K562 (cell line): ENCODE measurements around the gene HSD17B1. TPM values are rescaled to one million over a fixed set of nuclear protein-coding genes. Genes with fewer than 3 reads are reported as not detected.

ENCODE experiments used
- BCOR ChIP-seq: fragments of 450-650 bp; IDR thresholded peaks from 2 replicates; pipeline ENCODE4 v1.6.1; 2016
- CBFB ChIP-seq: sonication (generic); formaldehyde crosslinking; IDR thresholded peaks from 2 replicates; pipeline ENCODE4 v1.4.0; 2020; ENCODE audit warnings: mild to moderate bottlenecking, missing genetic modification reagents
- CEBPG ChIP-seq, 3 experiments: fragments of 200-800 bp in 1 of 3; sonication (Bioruptor generic) in 1 of 3; sonication (generic) in 1 of 3; formaldehyde crosslinking in 1 of 3; IDR thresholded peaks in 2 of 3; conservative IDR thresholded peaks in 1 of 3; 2 replicates each; pipeline versions ENCODE4 v1.6.1 to v1.8.0; 2016 to 2022; ENCODE audit warnings: missing compliant biosample characterization in 2 of 3, missing genetic modification characterization in 2 of 3, mild to moderate bottlenecking in 1 of 3, missing genetic modification reagents in 1 of 3
- HMGN3 ChIP-seq: IDR thresholded peaks from 2 replicates; pipeline ENCODE4 v1.6.1; 2011; ENCODE audit warnings: borderline replicate concordance, low read depth, mild to moderate bottlenecking, mixed read lengths, low read length; ENCODE audit not compliant: insufficient read length; ENCODE audit errors: extremely low read depth
- KDM5B ChIP-seq: fragments of 200-600 bp; sonication (generic); IDR thresholded peaks from 2 replicates; pipeline ENCODE4 v1.6.1; 2012; ENCODE audit warnings: low read depth, mild to moderate bottlenecking, moderate library complexity, low read length, control low read depth, inconsistent platforms; ENCODE audit not compliant: insufficient replicate concordance
- KHSRP ChIP-seq: fragments of 450-650 bp; IDR thresholded peaks from 2 replicates; pipeline ENCODE4 v1.6.1; 2017
- KLF1 ChIP-seq: fragments of 450-650 bp; IDR thresholded peaks from 2 replicates; pipeline ENCODE4 v1.6.1; 2016; ENCODE audit warnings: missing genetic modification characterization, missing compliant biosample characterization
- MAFK ChIP-seq: IDR thresholded peaks from 2 replicates; pipeline ENCODE4 v1.6.1; 2011; ENCODE audit warnings: low read length, improper control_type of control experiment
- MXI1 ChIP-seq: IDR thresholded peaks from 2 replicates; pipeline ENCODE4 v1.6.1; 2011; ENCODE audit warnings: low read depth, mild to moderate bottlenecking, improper control_type of control experiment, low read length
- NCOA2 ChIP-seq, 2 experiments: fragments of 450-650 bp; IDR thresholded peaks; 2 replicates each; pipeline ENCODE4 v1.6.1; 2018; ENCODE audit warnings: mild to moderate bottlenecking in 2 of 2, moderate library complexity in 1 of 2; ENCODE audit not compliant: partially characterized antibody in 2 of 2
- NFIC ChIP-seq: fragments of 450-650 bp; IDR thresholded peaks from 2 replicates; pipeline ENCODE4 v1.6.1; 2017; ENCODE audit warnings: mild to moderate bottlenecking, inconsistent platforms
- NONO ChIP-seq, 2 experiments: fragments of 200-400 bp in 1 of 2; fragments of 450-650 bp in 1 of 2; formaldehyde crosslinking in 1 of 2; IDR thresholded peaks; 2 replicates each; pipeline ENCODE4 v1.6.1; 2017; ENCODE audit warnings: low read depth in 2 of 2, mild to moderate bottlenecking in 2 of 2, moderate library complexity in 2 of 2, low read length in 1 of 2
- POLR2AphosphoS5 ChIP-seq: IDR thresholded peaks from 2 replicates; pipeline ENCODE4 v1.6.1; 2011; ENCODE audit warnings: mild to moderate bottlenecking, low read depth, low read length, moderate library complexity; ENCODE audit not compliant: control insufficient read depth, insufficient read depth
- PTTG1 ChIP-seq: fragments of 450-650 bp; IDR thresholded peaks from 2 replicates; pipeline ENCODE4 v1.6.1; 2016; ENCODE audit warnings: low read depth, mild to moderate bottlenecking, missing genetic modification characterization, missing compliant biosample characterization
- RBM14 ChIP-seq: fragments of 200-400 bp; formaldehyde crosslinking; IDR thresholded peaks from 2 replicates; pipeline ENCODE4 v1.6.1; 2018; ENCODE audit warnings: low read depth, mild to moderate bottlenecking, low read length, moderate library complexity, borderline replicate concordance; ENCODE audit not compliant: insufficient read depth
- RBM15 ChIP-seq: fragments of 200-400 bp; formaldehyde crosslinking; IDR thresholded peaks from 2 replicates; pipeline ENCODE4 v1.6.1; 2018; ENCODE audit warnings: mild to moderate bottlenecking, low read length, moderate library complexity; ENCODE audit not compliant: insufficient read depth
- RBM25 ChIP-seq: fragments of 200-400 bp; formaldehyde crosslinking; IDR thresholded peaks from 2 replicates; pipeline ENCODE4 v1.6.1; 2018; ENCODE audit warnings: low read length, low read depth, moderate library complexity; ENCODE audit not compliant: severe bottlenecking
- TAF1 ChIP-seq: IDR thresholded peaks from 2 replicates; pipeline ENCODE4 v1.6.1; 2011; ENCODE audit warnings: mild to moderate bottlenecking, low read length, moderate library complexity; ENCODE audit not compliant: insufficient read depth, control insufficient read depth, severe bottlenecking; ENCODE audit errors: extremely low read depth
- TCF7L2 ChIP-seq: fragments of 150-350 bp; IDR thresholded peaks from 2 replicates; pipeline ENCODE4 v1.6.1; 2016; ENCODE audit warnings: low read depth, mild to moderate bottlenecking, low read length, moderate library complexity
- TEAD2 ChIP-seq: fragments of 450-650 bp; IDR thresholded peaks from 2 replicates; pipeline ENCODE4 v1.6.1; 2016; ENCODE audit warnings: missing genetic modification characterization, control low read depth, missing compliant biosample characterization
- ZNF23 ChIP-seq: fragments of 250-450 bp; sonication (Bioruptor Pico); IDR thresholded peaks from 2 replicates; pipeline ENCODE4 v1.4.0; 2020; ENCODE audit warnings: mild to moderate bottlenecking
- ZNF232 ChIP-seq: sonication (generic); formaldehyde crosslinking; IDR thresholded peaks from 2 replicates; pipeline ENCODE4 v1.8.0; 2022; ENCODE audit warnings: mild to moderate bottlenecking, missing genetic modification reagents
- ZNF408 ChIP-seq: fragments of 250-450 bp; sonication (Bioruptor Pico); IDR thresholded peaks from 2 replicates; pipeline ENCODE4 v1.4.0; 2020; ENCODE audit warnings: low read depth, mild to moderate bottlenecking, moderate library complexity
- polyA plus RNA-seq, 8 experiments: library from polyadenylated mRNA; depleted of rRNA in 4 of 8; stranded (reverse) in 5 of 8; unstranded in 3 of 8; fragments of >200 nt; fragmentation: Nextera tagmentation in 2 of 8; fragmentation: Illumina TruSeq in 1 of 8; extraction: Ambion mirVana in 2 of 8; extraction: Trizol in 1 of 8; gene quantifications; 2 replicates each; pipeline versions ENCODE4 v1.2.1 to v1.2.3, GENCODE V29; 2011 to 2014; ENCODE audit warnings: inconsistent platforms in 1 of 8, missing spikeins in 1 of 8
- total RNA-seq, 7 experiments: library from RNA; depleted of rRNA in 6 of 7; stranded (reverse); fragments of >200 nt in 6 of 7; fragmentation: Illumina TruSeq in 2 of 7; extraction: Trizol in 2 of 7; gene quantifications; 2 replicates each; pipeline versions ENCODE4 v1.2.1 to v1.2.3, GENCODE V29; 2011 to 2021; ENCODE audit warnings: low replicate concordance in 1 of 7
- TF ChIP-seq, protein P1 (sequence below): fragments of 250-450 bp; sonication (Bioruptor Pico); IDR thresholded peaks from 2 replicates; pipeline ENCODE4 v1.4.0; 2020; ENCODE audit warnings: borderline replicate concordance
- TF ChIP-seq, protein P2 (sequence below): fragments of 200-800 bp; sonication (Bioruptor generic); IDR thresholded peaks from 2 replicates; pipeline ENCODE4 v1.6.1; 2017; ENCODE audit warnings: missing genetic modification characterization, missing compliant biosample characterization
- TF ChIP-seq, protein P3 (sequence below): fragments of 250-450 bp; sonication (Bioruptor Pico); IDR thresholded peaks from 2 replicates; pipeline ENCODE4 v1.4.0; 2020

HSD17B1 gene
- total and polyA plus RNA-seq, 9 of the 15 experiments (the other 6 are each of a cell fraction or from before 2014, with no cell fraction given), result 0.55 to 21.1 (median 3.6) TPM

DNA sequence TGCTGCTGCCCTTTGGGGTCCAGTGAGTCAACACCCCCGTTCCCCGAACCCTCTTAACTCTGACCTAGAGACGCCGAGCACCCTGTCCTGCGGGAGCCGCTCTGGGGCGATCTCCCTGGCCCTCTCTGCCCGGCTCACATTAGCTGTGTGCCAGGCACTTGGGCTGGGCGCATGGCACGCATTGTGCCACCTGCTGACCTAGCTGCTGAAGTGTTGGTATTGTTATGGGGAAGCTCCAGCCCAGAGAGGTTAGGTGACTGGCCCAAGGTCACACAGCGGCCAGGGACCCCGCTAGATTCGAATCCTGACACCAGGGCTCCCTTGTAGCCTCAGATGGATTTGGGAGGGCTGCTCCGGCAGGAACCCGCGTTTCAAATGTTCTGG is 1.1 kb downstream of the HSD17B1 start (continued):
- TF ChIP-seq, protein P1, sequence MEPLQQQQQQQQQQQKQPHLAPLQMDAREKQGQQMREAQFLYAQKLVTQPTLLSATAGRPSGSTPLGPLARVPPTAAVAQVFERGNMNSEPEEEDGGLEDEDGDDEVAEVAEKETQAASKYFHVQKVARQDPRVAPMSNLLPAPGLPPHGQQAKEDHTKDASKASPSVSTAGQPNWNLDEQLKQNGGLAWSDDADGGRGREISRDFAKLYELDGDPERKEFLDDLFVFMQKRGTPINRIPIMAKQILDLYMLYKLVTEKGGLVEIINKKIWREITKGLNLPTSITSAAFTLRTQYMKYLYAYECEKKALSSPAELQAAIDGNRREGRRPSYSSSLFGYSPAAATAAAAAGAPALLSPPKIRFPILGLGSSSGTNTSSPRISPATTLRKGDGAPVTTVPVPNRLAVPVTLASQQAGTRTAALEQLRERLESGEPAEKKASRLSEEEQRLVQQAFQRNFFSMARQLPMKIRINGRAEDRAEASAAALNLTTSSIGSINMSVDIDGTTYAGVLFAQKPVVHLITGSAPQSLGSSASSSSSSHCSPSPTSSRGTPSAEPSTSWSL (CRISPR knock-in tag), result no peak
- TF ChIP-seq CEBPG (CRISPR knock-in tag; IDR thresholded peaks at IDR 0.05) (no peak), CEBPG (tag; conservative IDR thresholded peaks at IDR 0.05 in 1 of 2, IDR thresholded peaks at IDR 0.05 in 1 of 2) (no peak), NFIC (no peak), BCOR (peak; percentile 93), HMGN3 (no peak), KHSRP (no peak), NCOA2 (IDR thresholded peaks at IDR 0.05; ENCODE audit: partially characterized antibody in 2 of 2) (no peak), MXI1 (no peak), KLF1 (tag) (no peak), PTTG1 (tag) (no peak), MAFK (no peak), POLR2AphosphoS5 (no peak), RBM14 (no peak), RBM25 (peak; percentile 64), NONO (IDR thresholded peaks at IDR 0.05; ENCODE audit: low read depth in 2 of 2, low read length in 1 of 2) (no peak), TEAD2 (no peak), TCF7L2 (no peak), KDM5B (no peak), ZNF23 (CRISPR knock-in tag) (no peak), ZNF408 (CRISPR knock-in tag) (no peak), CBFB (CRISPR knock-in tag) (no peak), RBM15 (no peak), TAF1 (no peak), ZNF232 (CRISPR knock-in tag) (no peak)
- TF ChIP-seq, protein P2, sequence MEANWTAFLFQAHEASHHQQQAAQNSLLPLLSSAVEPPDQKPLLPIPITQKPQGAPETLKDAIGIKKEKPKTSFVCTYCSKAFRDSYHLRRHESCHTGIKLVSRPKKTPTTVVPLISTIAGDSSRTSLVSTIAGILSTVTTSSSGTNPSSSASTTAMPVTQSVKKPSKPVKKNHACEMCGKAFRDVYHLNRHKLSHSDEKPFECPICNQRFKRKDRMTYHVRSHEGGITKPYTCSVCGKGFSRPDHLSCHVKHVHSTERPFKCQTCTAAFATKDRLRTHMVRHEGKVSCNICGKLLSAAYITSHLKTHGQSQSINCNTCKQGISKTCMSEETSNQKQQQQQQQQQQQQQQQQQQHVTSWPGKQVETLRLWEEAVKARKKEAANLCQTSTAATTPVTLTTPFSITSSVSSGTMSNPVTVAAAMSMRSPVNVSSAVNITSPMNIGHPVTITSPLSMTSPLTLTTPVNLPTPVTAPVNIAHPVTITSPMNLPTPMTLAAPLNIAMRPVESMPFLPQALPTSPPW, result no peak
- TF ChIP-seq, protein P3, sequence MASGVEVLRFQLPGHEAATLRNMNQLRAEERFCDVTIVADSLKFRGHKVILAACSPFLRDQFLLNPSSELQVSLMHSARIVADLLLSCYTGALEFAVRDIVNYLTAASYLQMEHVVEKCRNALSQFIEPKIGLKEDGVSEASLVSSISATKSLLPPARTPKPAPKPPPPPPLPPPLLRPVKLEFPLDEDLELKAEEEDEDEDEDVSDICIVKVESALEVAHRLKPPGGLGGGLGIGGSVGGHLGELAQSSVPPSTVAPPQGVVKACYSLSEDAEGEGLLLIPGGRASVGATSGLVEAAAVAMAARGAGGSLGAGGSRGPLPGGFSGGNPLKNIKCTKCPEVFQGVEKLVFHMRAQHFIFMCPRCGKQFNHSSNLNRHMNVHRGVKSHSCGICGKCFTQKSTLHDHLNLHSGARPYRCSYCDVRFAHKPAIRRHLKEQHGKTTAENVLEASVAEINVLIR (CRISPR knock-in tag), result no peak
